ENCODE measurements around the gene OR10G6. TPM values are rescaled to one million over a fixed set of nuclear protein-coding genes. Genes with fewer than 3 reads are reported as not detected.

Gene OR10G6
- total and polyA plus RNA-seq, 2 donors, result not detected

GRCh38 chr11:123977731-123978347 is 17.1 kb downstream of the OR10G6 start, which contains the start of gene OR10S1:
OR10S1 (minus strand) TSS chr11:123977781; CDS start chr11:123977664, 117 bp downstream.
- no peak for DNase-seq (ENCODE audit: low read depth in 6 of 9, low spot score in 9 of 9)
- Histone ChIP-seq H3K4me3 (ENCODE audit: low read length in 2 of 2) (no peak within 1 kb of the TSS), H3K4me1 (ENCODE audit: control insufficient read depth in 2 of 2, insufficient read depth in 2 of 2, low read length in 2 of 2) (no peaks in the 10 kb centered on the region), H3K9me3 (ENCODE audit: control insufficient read depth in 2 of 2, insufficient read depth in 1 of 2, low read length in 1 of 2) (no peaks in the 10 kb centered on the region), H3K27ac (ENCODE audit: low read depth in 1 of 2, low read length in 1 of 2) (no peak within 1 kb of the TSS), H3K36me3 (ENCODE audit: control insufficient read depth in 2 of 2, insufficient read depth in 2 of 2, low read length in 1 of 2) (no peaks in the 10 kb centered on the region), H3K27me3 (ENCODE audit: control insufficient read depth in 2 of 2, insufficient read depth in 1 of 2, low read length in 1 of 2) (no peaks in the 10 kb centered on the region)

GRCh38 chr11:123976770-123977560 is 18.0 kb downstream of the OR10G6 start:
- Histone ChIP-seq H3K4me3 (ENCODE audit: low read length in 2 of 2) (no peak overlapping the region), H3K4me1 (ENCODE audit: control insufficient read depth in 2 of 2, insufficient read depth in 2 of 2, low read length in 2 of 2) (no peaks in the 10 kb centered on the region), H3K36me3 (ENCODE audit: control insufficient read depth in 2 of 2, insufficient read depth in 2 of 2, low read length in 1 of 2) (no peaks in the 10 kb centered on the region), H3K27ac (ENCODE audit: low read depth in 1 of 2, low read length in 1 of 2) (no peak overlapping the region), H3K9me3 (ENCODE audit: control insufficient read depth in 2 of 2, insufficient read depth in 1 of 2, low read length in 1 of 2) (no peaks in the 10 kb centered on the region), H3K27me3 (ENCODE audit: control insufficient read depth in 2 of 2, insufficient read depth in 1 of 2, low read length in 1 of 2) (no peaks in the 10 kb centered on the region)
- DNase-seq (ENCODE audit: low read depth in 6 of 9, low spot score in 9 of 9), result no peak
- 96% methylated on average over 18 of the region's 18 CpGs for whole genome bisulfite sequencing

- WGBS, result 97% methylated on average over 1 of the region's 1 CpG
Measured at GRCh38 chr11:123973816-123974215, 21.1 kb downstream of the OR10G6 start.

GRCh38 chr11:123956752-123957151 is 38.2 kb downstream of the OR10G6 start:
- H3K27ac ChIP-seq (ENCODE audit: low read depth in 1 of 2, low read length in 1 of 2), result no peak overlapping the region
- H3K4me3 ChIP-seq (ENCODE audit: low read length in 2 of 2), result no peak overlapping the region
- H3K36me3 ChIP-seq (ENCODE audit: control insufficient read depth in 2 of 2, insufficient read depth in 2 of 2, low read length in 1 of 2), result no peaks in the 10 kb centered on the region
- no peaks in the 10 kb centered on the region for H3K4me1 ChIP-seq (ENCODE audit: control insufficient read depth in 2 of 2, insufficient read depth in 2 of 2, low read length in 2 of 2)
- no peaks in the 10 kb centered on the region for H3K9me3 ChIP-seq (ENCODE audit: control insufficient read depth in 2 of 2, insufficient read depth in 1 of 2, low read length in 1 of 2)
- H3K27me3 ChIP-seq (ENCODE audit: control insufficient read depth in 2 of 2, insufficient read depth in 1 of 2, low read length in 1 of 2), result no peaks in the 10 kb centered on the region
- DNase-seq (ENCODE audit: low read depth in 6 of 9, low spot score in 9 of 9), result no peak

More at GRCh38 chr11:123973816-123974215, 21.1 kb downstream of the OR10G6 start:
- no peaks in the 10 kb centered on the region for H3K9me3 ChIP-seq (ENCODE audit: control insufficient read depth in 2 of 2, insufficient read depth in 1 of 2, low read length in 1 of 2)
- no peaks in the 10 kb centered on the region for H3K36me3 ChIP-seq (ENCODE audit: control insufficient read depth in 2 of 2, insufficient read depth in 2 of 2, low read length in 1 of 2)
- DNase-seq (ENCODE audit: low read depth in 6 of 9, low spot score in 9 of 9), result no peak
- H3K27ac ChIP-seq (ENCODE audit: low read depth in 1 of 2, low read length in 1 of 2), result no peak overlapping the region
- H3K4me3 ChIP-seq (ENCODE audit: low read length in 2 of 2), result no peak overlapping the region
- H3K27me3 ChIP-seq (ENCODE audit: control insufficient read depth in 2 of 2, insufficient read depth in 1 of 2, low read length in 1 of 2), result no peaks in the 10 kb centered on the region
- H3K4me1 ChIP-seq (ENCODE audit: control insufficient read depth in 2 of 2, insufficient read depth in 2 of 2, low read length in 2 of 2), result no peaks in the 10 kb centered on the region

- 97% methylated on average over 1 of the region's 1 CpG for WGBS
- DNase-seq (ENCODE audit: low read depth in 6 of 9, low spot score in 9 of 9), result no peak
- no peaks in the 10 kb centered on the region for H3K4me1 ChIP-seq (ENCODE audit: control insufficient read depth in 2 of 2, insufficient read depth in 2 of 2, low read length in 2 of 2)
Measured at GRCh38 chr11:123945132-123945531, 49.8 kb downstream of the OR10G6 start.

More at GRCh38 chr11:123945132-123945531, 49.8 kb downstream of the OR10G6 start:
- no peak overlapping the region for H3K4me3 ChIP-seq (ENCODE audit: low read length in 2 of 2)
- H3K27me3 ChIP-seq (ENCODE audit: control insufficient read depth in 2 of 2, insufficient read depth in 1 of 2, low read length in 1 of 2), result no peaks in the 10 kb centered on the region
- no peaks in the 10 kb centered on the region for H3K9me3 ChIP-seq (ENCODE audit: control insufficient read depth in 2 of 2, insufficient read depth in 1 of 2, low read length in 1 of 2)
- no peaks in the 10 kb centered on the region for H3K36me3 ChIP-seq (ENCODE audit: control insufficient read depth in 2 of 2, insufficient read depth in 2 of 2, low read length in 1 of 2)
- no peak overlapping the region for H3K27ac ChIP-seq (ENCODE audit: low read depth in 1 of 2, low read length in 1 of 2)

Other genes starting within 250 kb of the OR10G6 start
- not detected for gene OR6X1, start 240.6 kb downstream of the OR10G6 start, total RNA-seq
- not detected for gene OR6X1, start 240.6 kb downstream of the OR10G6 start, polyA plus RNA-seq
- not detected for gene OR6M1, start 188.8 kb downstream of the OR10G6 start, total RNA-seq
- not detected for gene OR6M1, start 188.8 kb downstream of the OR10G6 start, polyA plus RNA-seq
- gene TMEM225, start 109.5 kb downstream of the OR10G6 start, total RNA-seq, result not detected
- gene TMEM225, start 109.5 kb downstream of the OR10G6 start, polyA plus RNA-seq, result not detected
- gene OR8D4, start 93.0 kb downstream of the OR10G6 start, total RNA-seq, result not detected
- 0.02 TPM for gene OR8D4, start 93.0 kb downstream of the OR10G6 start, polyA plus RNA-seq
- gene OR4D5, start 55.5 kb downstream of the OR10G6 start, total RNA-seq, result not detected
- not detected for gene OR4D5, start 55.5 kb downstream of the OR10G6 start, polyA plus RNA-seq
- not detected for gene OR6T1, start 51.3 kb downstream of the OR10G6 start, total RNA-seq
- gene OR6T1, start 51.3 kb downstream of the OR10G6 start, polyA plus RNA-seq, result not detected
- gene OR10S1, start 17.4 kb downstream of the OR10G6 start, total RNA-seq, result not detected
- not detected for gene OR10S1, start 17.4 kb downstream of the OR10G6 start, polyA plus RNA-seq
- not detected for gene OR10G4, start 17.8 kb upstream of the OR10G6 start, total RNA-seq
- gene OR10G4, start 17.8 kb upstream of the OR10G6 start, polyA plus RNA-seq, result under 0.01 TPM
- gene OR10G9, start 27.9 kb upstream of the OR10G6 start, total RNA-seq, result not detected
- not detected for gene OR10G9, start 27.9 kb upstream of the OR10G6 start, polyA plus RNA-seq
- gene OR10G8, start 31.6 kb upstream of the OR10G6 start, total RNA-seq, result not detected
- gene OR10G8, start 31.6 kb upstream of the OR10G6 start, polyA plus RNA-seq, result not detected
- gene OR10G7, start 46.2 kb upstream of the OR10G6 start, total RNA-seq, result not detected
- not detected for gene OR10G7, start 46.2 kb upstream of the OR10G6 start, polyA plus RNA-seq
- 6.0 TPM for gene VWA5A, start 120.3 kb upstream of the OR10G6 start, total RNA-seq
- gene VWA5A, start 120.3 kb upstream of the OR10G6 start, polyA plus RNA-seq, result 15.8 TPM
- gene OR10D3, start 188.2 kb upstream of the OR10G6 start, total RNA-seq, result not detected
- not detected for gene OR10D3, start 188.2 kb upstream of the OR10G6 start, polyA plus RNA-seq
- not detected for gene OR8G1, start 245.9 kb upstream of the OR10G6 start, total RNA-seq
- not detected for gene OR8G1, start 245.9 kb upstream of the OR10G6 start, polyA plus RNA-seq

All from thymus (tissue), 11 donors.